Uterus (tissue), 2 donors: ENCODE measurements around the gene GTSF1L.

Experiments used
- CTCF ChIP-seq, 4 experiments: fragments of 200-600 bp in 2 of 4; fragments of 450-650 bp in 2 of 4; sonication (generic) in 2 of 4; IDR thresholded peaks; one replicate each; pipeline ENCODE4 v1.5.1; 2016 to 2019; ENCODE audit warnings: antibody characterized with exemption in 4 of 4, mild to moderate bottlenecking in 2 of 4, moderate library complexity in 1 of 4
- POLR2A ChIP-seq, 2 donors: fragments of 450-650 bp; IDR thresholded peaks; one replicate each; pipeline ENCODE4 v1.6.1; 2016; ENCODE audit warnings: antibody characterized with exemption in 2 of 2, mild to moderate bottlenecking in 1 of 2, moderate library complexity in 1 of 2

GRCh38 chr20:43691928-43692524 is 34.8 kb downstream of the GTSF1L start:
- no peak for TF ChIP-seq CTCF (IDR thresholded peaks at IDR 0.05)
- no peak for TF ChIP-seq POLR2A (IDR thresholded peaks at IDR 0.05)
